HepG2 (cell line): ENCODE data around the gene MXRA8. TPM values are rescaled to one million over a fixed set of nuclear protein-coding genes. Genes with fewer than 3 reads are reported as not detected.

Source experiments
- ATAC-seq: fragments of 200-7000 bp; cut with Tn5 transposase; 3 replicates; pipeline ENCODE4 v1.9.1; 2020; ENCODE audit warnings: mild to moderate bottlenecking, moderate library complexity
- BruUV-seq: library from RNA; stranded (reverse); fragments of 400-500 nt; replicated peaks from 2 replicates; lab custom pipeline; 2021; lab: Mats Ljungman, UMichigan
- CTCF ChIA-PET: fragments of 300-600 bp; formaldehyde crosslinking; extraction: SDS; loops from one replicate; lab custom pipeline; 2021; ENCODE audit warnings: low total read pairs, inconsistent platforms, low intra/inter-chr PET ratio; lab: Yijun Ruan, JAX
- POLR2A ChIA-PET: fragments of 350-600 bp; sonication (Branson Sonifier 250); formaldehyde crosslinking; loops from one replicate; lab custom pipeline; 2020; ENCODE audit warnings: antibody characterized with exemption, inconsistent platforms; lab: Yijun Ruan, JAX
- DNase-seq: peaks from one replicate; pipeline ENCODE4 v3.0.0-alpha.2; 2015; ENCODE audit warnings: low spot score
- FAIRE-seq: peaks from 3 replicates; lab custom pipeline; 2011; peaks lifted over from hg19 to GRCh38; lab: Jason Lieb, UNC
- H2AFZ ChIP-seq: one replicate; pipeline ENCODE4 v1.6.1; 2011; ENCODE audit warnings: low read length, inconsistent platforms
- H3K27ac ChIP-seq: fragments of 300-600 bp; 3 replicates; pipeline ENCODE4 v1.8.0; 2011; ENCODE audit warnings: mixed run types, mild to moderate bottlenecking, mixed read lengths, low read length, inconsistent platforms; ENCODE audit not compliant: insufficient read depth; ENCODE audit errors: extremely low read length
- H3K27me3 ChIP-seq, 2 experiments: fragments of 200-600 bp in 1 of 2; 2 replicates in 1 of 2; 3 replicates in 1 of 2; pipeline versions ENCODE4 v1.6.0 to v1.8.0; 2011; ENCODE audit warnings: low read length in 2 of 2, mild to moderate bottlenecking in 2 of 2, moderate library complexity in 2 of 2, inconsistent platforms in 1 of 2; ENCODE audit not compliant: insufficient read depth in 2 of 2, control insufficient read depth in 1 of 2
- H3K36me3 ChIP-seq, 2 experiments: fragments of 200-600 bp in 1 of 2; replicated peaks in 1 of 2; 2 replicates in 1 of 2; 3 replicates in 1 of 2; pipeline versions ENCODE4 v1.5.1 to v1.8.0; 2011; ENCODE audit warnings: low read length in 2 of 2, inconsistent platforms in 1 of 2; ENCODE audit not compliant: insufficient read depth in 2 of 2, control insufficient read depth in 1 of 2
- H3K4me1 ChIP-seq: 2 replicates; pipeline ENCODE4 v1.5.1; 2012; ENCODE audit warnings: low read length, inconsistent platforms; ENCODE audit not compliant: insufficient read depth
- H3K4me2 ChIP-seq: 2 replicates; pipeline ENCODE4 v1.6.0; 2011; ENCODE audit warnings: low read depth, low read length, inconsistent platforms
- H3K4me3 ChIP-seq, 3 experiments: fragments of 200-600 bp in 1 of 3; sonication (generic), shearing (Covaris generic) in 1 of 3; replicated peaks in 1 of 3; 2 replicates each; pipeline ENCODE4 v1.5.1; 2011 to 2016; ENCODE audit warnings: low read length in 3 of 3, inconsistent platforms in 2 of 3, low read depth in 2 of 3, mild to moderate bottlenecking in 2 of 3, control low read depth in 1 of 3, mixed read lengths in 1 of 3; ENCODE audit not compliant: insufficient read depth in 1 of 3
- H3K79me2 ChIP-seq: one replicate; pipeline ENCODE4 v1.6.1; 2011; ENCODE audit warnings: low read length, inconsistent platforms; ENCODE audit not compliant: insufficient read depth
- H3K9ac ChIP-seq: 2 replicates; pipeline ENCODE4 v1.6.0; 2011; ENCODE audit warnings: mild to moderate bottlenecking, low read depth, low read length, inconsistent platforms; ENCODE audit not compliant: insufficient read depth
- H3K9me3 ChIP-seq: 2 replicates; pipeline ENCODE4 v1.5.1; 2012; ENCODE audit warnings: mild to moderate bottlenecking, low read length
- H4K20me1 ChIP-seq: 2 replicates; pipeline ENCODE4 v1.6.0; 2011; ENCODE audit warnings: inconsistent platforms, mild to moderate bottlenecking, low read length, moderate library complexity; ENCODE audit not compliant: insufficient read depth
- ELF4 ChIP-seq: sonication (generic); formaldehyde crosslinking; IDR thresholded peaks from 2 replicates; pipeline ENCODE4 v1.5.0; 2020; ENCODE audit warnings: missing genetic modification reagents, mild to moderate bottlenecking, moderate library complexity, borderline replicate concordance
- EZH2 ChIP-seq: conservative IDR thresholded peaks from 2 replicates; pipeline ENCODE4 v1.6.1; 2012; ENCODE audit warnings: mild to moderate bottlenecking, low read depth, low read length, moderate library complexity
- FIP1L1 ChIP-seq: fragments of 200-400 bp; formaldehyde crosslinking; IDR thresholded peaks from 2 replicates; pipeline ENCODE4 v1.6.1; 2018; ENCODE audit warnings: low read depth, mild to moderate bottlenecking, low read length, moderate library complexity, borderline replicate concordance; ENCODE audit not compliant: insufficient read depth
- HOMEZ ChIP-seq: IDR thresholded peaks from 2 replicates; pipeline ENCODE4 v1.6.1; 2016; ENCODE audit warnings: low read depth
- LCORL ChIP-seq, 2 experiments: fragments of 450-650 bp in 1 of 2; sonication (generic) in 1 of 2; formaldehyde crosslinking in 1 of 2; IDR thresholded peaks; 2 replicates each; pipeline versions ENCODE4 v1.5.0 to v1.6.1; 2017 to 2020; ENCODE audit warnings: antibody characterized with exemption in 1 of 2, missing genetic modification reagents in 1 of 2
- PPARG ChIP-seq: conservative IDR thresholded peaks from 2 replicates; pipeline ENCODE4 v1.6.1; 2016; ENCODE audit warnings: missing biosample characterization, missing genetic modification reagents
- SMC3 ChIP-seq: IDR thresholded peaks from 2 replicates; pipeline ENCODE4 v1.6.1; 2011; ENCODE audit warnings: low read length, improper control_type of control experiment
- SNAI1 ChIP-seq: sonication (generic); formaldehyde crosslinking; IDR thresholded peaks from 2 replicates; pipeline ENCODE4 v1.5.0; 2020; ENCODE audit warnings: mild to moderate bottlenecking, missing genetic modification reagents, borderline replicate concordance
- ZNF121 ChIP-seq: sonication (generic); formaldehyde crosslinking; IDR thresholded peaks from 2 replicates; pipeline ENCODE4 v1.5.0; 2020; ENCODE audit warnings: mild to moderate bottlenecking, missing genetic modification reagents
- ZNF318 ChIP-seq: sonication (generic); formaldehyde crosslinking; IDR thresholded peaks from 2 replicates; pipeline ENCODE4 v1.4.0; 2020; ENCODE audit warnings: mild to moderate bottlenecking, missing genetic modification reagents
- ZNF326 ChIP-seq: sonication (generic); formaldehyde crosslinking; IDR thresholded peaks from 2 replicates; pipeline ENCODE4 v1.4.0; 2020; ENCODE audit warnings: missing genetic modification reagents, borderline replicate concordance
- WGBS: methylation state at CpG from one replicate; pipeline ENCODE4 v1.1.6; 2017; ENCODE audit warnings: low lambda C conversion rate; 5-methylcytosine and 5-hydroxymethylcytosine counted together
- in situ Hi-C: cut with HindIII; loops from 2 replicates; pipeline ENCODE4 v1.10.0; 2017; ENCODE audit warnings: low pct_unique_long_range_greater_than_20kb; ENCODE audit not compliant: extremely low pct_ligation_motif_present
- intact Hi-C: fragments of 100-400 bp; cut with micrococcal nuclease; formaldehyde crosslinking; loops from one replicate; pipeline ENCODE4 v1.10.0; 2022; ENCODE audit not compliant: unreplicated experiment
- polyA plus RNA-seq, 8 experiments: library from polyadenylated mRNA; depleted of rRNA in 3 of 8; stranded (reverse) in 7 of 8; unstranded in 1 of 8; fragments of >200 nt; fragmentation: Illumina TruSeq in 4 of 8; extraction: Trizol in 4 of 8; gene quantifications; 2 replicates each; pipeline versions ENCODE4 v1.2.1 to v1.2.3, GENCODE V29; 2011 to 2016; ENCODE audit warnings: low read depth in 4 of 8, missing spikeins in 1 of 8, mixed read lengths in 1 of 8; ENCODE audit not compliant: insufficient read depth in 1 of 8
- total RNA-seq, 5 experiments: library from RNA; depleted of rRNA; stranded (reverse); fragments of >200 nt; fragmentation: Illumina TruSeq; extraction: Trizol; gene quantifications; 2 replicates each; pipeline ENCODE4 v1.2.3, GENCODE V29; 2016; ENCODE audit warnings: low read depth in 1 of 5
- TF ChIP-seq, protein P1 (sequence below): sonication (generic); formaldehyde crosslinking; IDR thresholded peaks from 2 replicates; pipeline ENCODE4 v1.5.0; 2020; ENCODE audit warnings: missing genetic modification reagents

Gene MXRA8
- total and polyA plus RNA-seq, 2 of the 13 experiments (the other 11 are each of a cell fraction or from before 2014, with no cell fraction given) = 19.8 to 44.8 TPM

DNA sequence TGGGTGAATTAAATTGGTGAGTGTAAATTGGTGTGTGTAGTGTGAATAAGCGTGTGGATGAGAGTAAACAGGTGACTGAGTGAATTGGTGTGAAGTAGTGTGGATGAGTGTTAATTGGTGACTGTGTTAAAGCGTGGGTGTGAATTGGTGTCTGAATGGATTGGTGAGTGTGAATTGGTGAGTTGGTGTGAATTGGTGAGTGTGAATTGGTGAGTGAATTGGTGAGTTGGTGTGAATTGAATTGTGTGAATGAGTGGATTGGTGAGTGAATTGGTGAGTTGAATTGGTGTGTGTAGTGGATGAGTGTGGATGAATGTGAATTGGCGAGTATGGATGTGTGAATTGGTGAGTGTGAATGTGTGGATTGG lies 8.3 kb upstream of the MXRA8 start:
- POLR2A ChIA-PET = no interaction called here
- CTCF ChIA-PET = no interaction called here
- H3K27me3 ChIP-seq = no peaks in the 10 kb centered on the region
- H3K79me2 ChIP-seq = no peaks in the 10 kb centered on the region
- intact Hi-C loops (no loop called here), in situ Hi-C loops (no loop called here)
- no peak for TF ChIP-seq ZNF318 (CRISPR knock-in tag)
- TF ChIP-seq SNAI1 (CRISPR knock-in tag) = no peak
- TF ChIP-seq ELF4 (CRISPR knock-in tag) = no peak
- no peak for TF ChIP-seq EZH2
- TF ChIP-seq HOMEZ = no peak
- no peak for TF ChIP-seq SMC3
- TF ChIP-seq LCORL (IDR thresholded peaks at IDR 0.05) = no peak
- no peak for TF ChIP-seq LCORL (CRISPR knock-in tag; IDR thresholded peaks at IDR 0.05)
- no peak for TF ChIP-seq PPARG
- TF ChIP-seq, protein P1, sequence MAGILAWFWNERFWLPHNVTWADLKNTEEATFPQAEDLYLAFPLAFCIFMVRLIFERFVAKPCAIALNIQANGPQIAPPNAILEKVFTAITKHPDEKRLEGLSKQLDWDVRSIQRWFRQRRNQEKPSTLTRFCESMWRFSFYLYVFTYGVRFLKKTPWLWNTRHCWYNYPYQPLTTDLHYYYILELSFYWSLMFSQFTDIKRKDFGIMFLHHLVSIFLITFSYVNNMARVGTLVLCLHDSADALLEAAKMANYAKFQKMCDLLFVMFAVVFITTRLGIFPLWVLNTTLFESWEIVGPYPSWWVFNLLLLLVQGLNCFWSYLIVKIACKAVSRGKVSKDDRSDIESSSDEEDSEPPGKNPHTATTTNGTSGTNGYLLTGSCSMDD (CRISPR knock-in tag) = no peak
- TF ChIP-seq FIP1L1 = no peak
- TF ChIP-seq ZNF121 (CRISPR knock-in tag) = no peak
- no peak for TF ChIP-seq ZNF326 (CRISPR knock-in tag)
- ATAC-seq (no peak), FAIRE-seq (no peak), DNase-seq (no peak)
- H3K9me3 ChIP-seq = no peaks in the 10 kb centered on the region
- no TSS peak for BruUV-seq
- no peak overlapping the region for H3K4me3 ChIP-seq
- no peak overlapping the region for H3K27ac ChIP-seq
- H4K20me1 ChIP-seq = no peaks in the 10 kb centered on the region
- peaks cover 12% of the 10 kb centered on the region for H3K4me1 ChIP-seq
- 50% methylated on average over 2 of the region's 3 CpGs for WGBS
- no peak overlapping the region for H2AFZ ChIP-seq
- H3K9ac ChIP-seq = no peak overlapping the region
- peaks cover 0 to 1% of the 10 kb centered on the region in 2 experiments; a peak in 1 of 5 replicates for H3K36me3 ChIP-seq
- H3K4me2 ChIP-seq = no peak overlapping the region
